Mucosa of stomach (tissue), 1 donor: Measurements from ENCODE around the gene LRRC36.

Source experiments
- H3K27me3 ChIP-seq: one replicate; pipeline ENCODE4 v1.7.0; 2013; ENCODE audit warnings: mild to moderate bottlenecking, low read length; ENCODE audit not compliant: control insufficient read depth, insufficient read depth
- H3K36me3 ChIP-seq: one replicate; pipeline ENCODE4 v1.7.0; 2013; ENCODE audit warnings: low read length; ENCODE audit not compliant: control insufficient read depth, insufficient read depth
- H3K4me1 ChIP-seq: one replicate; pipeline ENCODE4 v1.7.0; 2013; ENCODE audit warnings: mild to moderate bottlenecking, low read length; ENCODE audit not compliant: control insufficient read depth, insufficient read depth
- H3K4me3 ChIP-seq: one replicate; pipeline ENCODE4 v1.7.0; 2013; ENCODE audit warnings: low read length
- H3K9ac ChIP-seq: one replicate; pipeline ENCODE4 v1.7.0; 2013; ENCODE audit warnings: mild to moderate bottlenecking, low read length, moderate library complexity
- H3K9me3 ChIP-seq: one replicate; pipeline ENCODE4 v1.7.0; 2013; ENCODE audit warnings: mild to moderate bottlenecking, low read length, moderate library complexity; ENCODE audit not compliant: control insufficient read depth
- donor health status: Pancreatic carcinoma.

The LRRC36 gene

GRCh38 chr16:67396159-67397035 is 69.8 kb downstream of the LRRC36 start:
- H3K4me1 ChIP-seq: peaks cover 66% of the 10 kb centered on the region
- H3K9ac ChIP-seq: peak overlapping the region; percentile 51
- no peak overlapping the region for H3K4me3 ChIP-seq
- H3K27me3 ChIP-seq: peaks cover 6% of the 10 kb centered on the region
- H3K36me3 ChIP-seq: no peaks in the 10 kb centered on the region
- no peaks in the 10 kb centered on the region for H3K9me3 ChIP-seq

DNA sequence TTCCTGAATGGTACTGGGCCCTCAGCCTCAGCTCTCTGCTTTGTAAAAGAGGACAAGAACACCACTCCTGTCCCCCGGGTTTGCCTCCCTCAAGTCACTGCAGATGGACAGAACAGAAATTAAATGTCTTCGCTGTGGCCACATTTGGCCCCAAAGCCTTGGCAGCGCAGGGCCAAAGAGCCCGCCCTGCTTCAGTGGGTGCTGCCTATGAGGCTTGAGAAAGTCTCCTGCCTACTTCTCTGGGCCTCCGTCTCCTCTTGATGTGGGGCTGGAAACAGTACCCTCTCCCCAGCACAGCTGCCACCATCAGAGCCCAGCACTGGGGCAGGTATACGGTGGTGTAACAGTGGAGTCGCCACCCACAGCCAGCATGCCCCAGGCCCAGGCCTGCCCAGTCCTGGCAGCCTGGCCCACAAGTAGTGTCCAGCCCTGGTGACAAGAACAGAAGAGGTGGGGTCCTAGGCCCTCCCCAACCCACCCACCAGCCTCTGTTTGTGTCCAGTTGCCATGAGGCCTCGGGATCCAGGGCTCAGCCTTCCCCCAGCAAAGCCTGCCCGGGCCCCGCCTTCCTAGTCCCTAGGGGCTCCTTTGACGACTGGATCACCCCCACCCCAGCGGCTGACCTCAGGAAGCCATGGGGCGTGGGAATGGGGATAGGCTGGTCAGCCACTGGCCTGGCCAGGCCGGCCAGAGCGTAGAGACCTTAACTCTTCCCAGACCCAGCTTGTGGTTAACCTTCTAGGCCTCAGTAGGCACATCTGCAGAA is 70.6 kb downstream of the LRRC36 start:
- H3K4me3 ChIP-seq: no peak overlapping the region
- H3K4me1 ChIP-seq: peaks cover 58% of the 10 kb centered on the region
- H3K27me3 ChIP-seq: peaks cover 6% of the 10 kb centered on the region
- peak overlapping the region; percentile 51 for H3K9ac ChIP-seq
- H3K9me3 ChIP-seq: no peaks in the 10 kb centered on the region
- no peaks in the 10 kb centered on the region for H3K36me3 ChIP-seq

DNA sequence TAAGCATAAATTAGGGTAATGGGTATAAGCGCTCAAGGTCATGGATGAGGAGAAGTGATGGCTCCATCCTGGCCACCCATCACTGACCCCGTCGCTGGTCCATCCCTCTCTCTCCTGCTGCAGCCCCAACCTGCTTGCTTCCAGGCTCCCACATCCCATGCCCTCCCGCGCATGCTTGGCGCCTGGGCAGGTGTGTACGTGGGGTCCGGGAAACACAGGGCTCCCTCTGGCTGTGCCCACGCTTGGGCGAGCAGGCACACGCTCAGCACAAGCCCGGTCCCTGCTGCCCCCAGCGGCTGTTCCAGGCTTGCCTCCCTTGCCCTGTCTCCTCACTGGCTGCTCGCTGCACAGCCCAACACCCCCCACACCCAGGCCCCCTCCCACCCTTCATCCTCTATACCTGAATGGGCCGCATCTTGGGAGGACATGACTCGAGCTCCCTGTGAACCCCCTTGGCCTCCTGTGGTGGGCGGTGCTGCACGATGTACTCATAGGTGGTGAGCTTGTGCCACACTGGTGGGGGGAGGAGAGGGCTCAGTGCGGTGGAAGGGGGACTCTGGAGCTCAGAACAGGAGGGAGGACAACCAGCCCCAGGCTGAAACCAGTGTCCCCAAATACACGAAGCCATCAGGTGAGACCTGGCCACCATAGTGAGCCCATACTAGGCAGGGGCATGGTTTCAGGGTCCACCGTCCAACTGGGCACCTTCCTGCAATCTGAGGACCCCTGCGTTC is 71.4 kb downstream of the LRRC36 start:
- no peak overlapping the region for H3K9ac ChIP-seq
- H3K4me1 ChIP-seq: peaks cover 50% of the 10 kb centered on the region
- no peak overlapping the region for H3K4me3 ChIP-seq

GRCh38 chr16:67398546-67399217 is 72.1 kb downstream of the LRRC36 start:
- Histone ChIP-seq H3K36me3 (no peaks in the 10 kb centered on the region), H3K27me3 (peaks cover 4% of the 10 kb centered on the region), H3K4me3 (no peak overlapping the region), H3K4me1 (peaks cover 50% of the 10 kb centered on the region), H3K9ac (no peak overlapping the region), H3K9me3 (no peaks in the 10 kb centered on the region)

More for the DNA sequence above, 71.4 kb downstream of the LRRC36 start:
- Histone ChIP-seq H3K9me3 (no peaks in the 10 kb centered on the region), H3K36me3 (no peaks in the 10 kb centered on the region), H3K27me3 (peaks cover 6% of the 10 kb centered on the region)

- H3K9ac ChIP-seq: peak overlapping the region; percentile 45
These were observed 72.7 kb downstream of the LRRC36 start for GRCh38 chr16:67399218-67399733.

GRCh38 chr16:67399749-67400704 is 73.4 kb downstream of the LRRC36 start:
- no peaks in the 10 kb centered on the region for H3K9me3 ChIP-seq
- H3K4me1 ChIP-seq: peaks cover 53% of the 10 kb centered on the region
- peak overlapping the region; percentile 45 for H3K9ac ChIP-seq
- no peak overlapping the region for H3K4me3 ChIP-seq
- H3K27me3 ChIP-seq: no peaks in the 10 kb centered on the region
- no peaks in the 10 kb centered on the region for H3K36me3 ChIP-seq

More at GRCh38 chr16:67399218-67399733, 72.7 kb downstream of the LRRC36 start:
- Histone ChIP-seq H3K9me3 (no peaks in the 10 kb centered on the region), H3K4me1 (peaks cover 50% of the 10 kb centered on the region), H3K27me3 (no peaks in the 10 kb centered on the region), H3K4me3 (no peak overlapping the region), H3K36me3 (no peaks in the 10 kb centered on the region)

- no peaks in the 10 kb centered on the region for H3K27me3 ChIP-seq
- H3K36me3 ChIP-seq: no peaks in the 10 kb centered on the region
- no peak overlapping the region for H3K9ac ChIP-seq
- no peak overlapping the region for H3K4me3 ChIP-seq
- no peaks in the 10 kb centered on the region for H3K9me3 ChIP-seq
- H3K4me1 ChIP-seq: peaks cover 51% of the 10 kb centered on the region
These were observed 74.3 kb downstream of the LRRC36 start for GRCh38 chr16:67400901-67401300.

DNA sequence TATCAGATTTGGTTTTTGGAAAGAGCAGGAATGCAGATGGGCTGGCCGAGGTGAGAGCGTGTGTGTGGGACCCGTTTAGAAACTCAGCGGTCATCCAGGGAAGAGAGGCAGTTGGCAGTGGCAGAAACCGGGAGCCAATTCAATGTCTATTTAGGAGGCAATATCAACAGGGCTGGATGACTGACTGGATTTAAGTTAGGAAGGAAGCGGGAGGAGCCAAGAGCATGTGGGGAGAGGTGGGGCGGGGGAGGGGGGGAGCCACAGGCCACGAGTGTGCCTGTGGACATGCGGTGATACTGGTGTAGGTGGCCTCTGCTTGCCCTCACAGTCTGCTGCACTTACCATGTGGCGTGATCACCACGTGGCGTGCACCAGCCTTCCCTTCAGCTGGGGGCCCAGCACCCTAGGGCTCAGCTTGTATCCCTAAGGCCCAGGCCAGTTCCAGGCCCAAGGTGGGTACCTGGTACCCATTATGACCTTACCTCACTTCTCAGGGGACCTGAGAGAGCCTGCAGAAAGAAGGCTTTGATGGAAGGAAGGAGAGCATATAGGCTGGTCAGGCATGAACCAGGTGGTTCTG is 77.5 kb downstream of the LRRC36 start:
- peaks cover 37% of the 10 kb centered on the region for H3K4me1 ChIP-seq
- H3K4me3 ChIP-seq: no peak overlapping the region
- no peaks in the 10 kb centered on the region for H3K9me3 ChIP-seq
- H3K36me3 ChIP-seq: no peaks in the 10 kb centered on the region
- peak overlapping the region; percentile 58 for H3K9ac ChIP-seq
- H3K27me3 ChIP-seq: no peaks in the 10 kb centered on the region

DNA sequence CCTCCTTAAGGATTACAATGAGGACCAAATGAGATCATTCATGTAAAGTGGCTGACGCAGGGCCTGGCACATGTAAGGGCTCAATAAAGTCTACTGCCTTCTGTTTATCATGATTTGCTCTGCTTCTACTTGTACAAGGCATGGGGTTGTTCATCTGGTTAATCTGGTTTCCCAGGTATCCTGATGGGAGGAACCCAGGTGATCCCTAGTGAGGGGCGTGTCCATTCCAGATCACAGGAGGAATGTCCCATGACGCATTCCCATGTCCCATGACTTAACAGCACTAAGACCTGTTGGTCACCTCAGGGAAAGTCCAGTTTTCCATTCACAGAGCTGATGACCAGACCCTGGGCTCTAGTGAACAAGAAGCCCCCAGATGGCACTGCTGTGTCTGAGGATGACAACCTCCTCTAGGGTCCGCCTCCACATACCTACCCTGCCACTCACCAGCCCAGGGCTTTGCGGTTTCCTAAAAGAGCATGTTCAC is 78.2 kb downstream of the LRRC36 start:
- Histone ChIP-seq H3K4me3 (no peak overlapping the region), H3K36me3 (no peaks in the 10 kb centered on the region), H3K27me3 (no peaks in the 10 kb centered on the region), H3K4me1 (peaks cover 30% of the 10 kb centered on the region), H3K9me3 (no peaks in the 10 kb centered on the region), H3K9ac (peak overlapping the region; percentile 58)

- Histone ChIP-seq H3K27me3 (no peaks in the 10 kb centered on the region), H3K9me3 (no peaks in the 10 kb centered on the region), H3K4me1 (peaks cover 28% of the 10 kb centered on the region), H3K4me3 (no peak overlapping the region), H3K36me3 (no peaks in the 10 kb centered on the region), H3K9ac (peak overlapping the region; percentile 45)
These were observed 78.7 kb downstream of the LRRC36 start for GRCh38 chr16:67405336-67405735.
